ENCODE results near the gene CCDC61. TPM values are rescaled to one million over a fixed set of nuclear protein-coding genes. Genes with fewer than 3 reads are reported as not detected.

Gene CCDC61
- total RNA-seq, 3 donors from 2014 or later (not counting 1 experiment from before 2014, with no cell fraction given), result 10.6 to 16.9 (median 14.6) TPM

DNA sequence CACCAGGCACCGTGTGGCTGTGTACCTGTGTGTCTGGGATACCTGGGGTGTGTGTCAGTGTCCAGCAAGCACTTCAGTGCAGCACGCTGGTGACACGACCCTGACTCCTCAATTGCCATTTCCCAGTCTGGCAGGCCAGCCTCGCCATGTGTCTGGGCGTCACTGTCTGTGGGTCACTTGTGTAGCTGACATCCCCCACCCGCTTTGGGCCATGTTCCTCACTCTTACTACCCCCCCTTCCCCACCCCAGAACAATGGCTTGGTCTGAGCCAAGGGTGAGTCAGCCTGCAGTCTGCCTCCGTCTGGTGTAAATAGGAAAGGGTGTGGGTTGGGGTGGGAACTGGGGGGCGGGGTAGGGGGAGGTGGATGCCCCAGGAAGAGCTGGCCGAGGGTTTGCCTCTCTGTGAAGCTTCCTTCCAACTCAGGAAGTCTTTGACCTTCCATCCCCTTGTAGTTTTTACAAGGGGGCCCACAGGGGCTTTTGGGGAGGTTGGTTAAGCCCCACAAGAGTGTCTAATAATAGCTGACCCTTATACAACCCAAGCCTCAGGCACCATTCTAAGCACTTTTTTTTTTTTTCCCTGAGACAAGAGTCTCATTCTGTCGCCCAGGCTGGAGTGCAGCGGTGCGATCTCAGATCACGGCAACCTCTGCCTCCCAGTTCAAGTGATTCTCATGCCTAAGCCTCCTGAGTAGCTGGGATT is 39.2 kb upstream of the CCDC61 start:
- Mint-ChIP-seq H3K4me3 (no peak overlapping the region), H3K9me3 (no peaks in the 10 kb centered on the region), H3K27me3 (ENCODE audit: low read depth in 2 of 2) (peaks cover 28 to 34% of the 10 kb centered on the region in 2 donors), H3K36me3 (no peaks in the 10 kb centered on the region), H3K27ac (no peak overlapping the region), H3K4me1 (peaks cover 4 to 11% of the 10 kb centered on the region in 2 donors)
- ATAC-seq (no peak), DNase-seq (no peak)
- intact Hi-C loops (cut with micrococcal nuclease), result no loop called here
- Histone ChIP-seq H3K4me3 (ENCODE audit: low read length) (no peak overlapping the region), H3K9me3 (ENCODE audit: control insufficient read depth, insufficient read depth, low read length) (peaks cover 11% of the 10 kb centered on the region), H3K4me1 (ENCODE audit: control insufficient read depth, insufficient read depth, low read length) (peaks cover 10% of the 10 kb centered on the region), H3K27ac (ENCODE audit: low read length) (no peak overlapping the region), H3K36me3 (ENCODE audit: control insufficient read depth, insufficient read depth, low read length) (no peaks in the 10 kb centered on the region), H3K27me3 (ENCODE audit: control insufficient read depth, insufficient read depth, low read length) (peaks cover 7% of the 10 kb centered on the region)
- WGBS (ENCODE audit: insufficient coverage), result 56% methylated on average over 10 of the region's 13 CpGs
- TF ChIP-seq, protein P1, sequence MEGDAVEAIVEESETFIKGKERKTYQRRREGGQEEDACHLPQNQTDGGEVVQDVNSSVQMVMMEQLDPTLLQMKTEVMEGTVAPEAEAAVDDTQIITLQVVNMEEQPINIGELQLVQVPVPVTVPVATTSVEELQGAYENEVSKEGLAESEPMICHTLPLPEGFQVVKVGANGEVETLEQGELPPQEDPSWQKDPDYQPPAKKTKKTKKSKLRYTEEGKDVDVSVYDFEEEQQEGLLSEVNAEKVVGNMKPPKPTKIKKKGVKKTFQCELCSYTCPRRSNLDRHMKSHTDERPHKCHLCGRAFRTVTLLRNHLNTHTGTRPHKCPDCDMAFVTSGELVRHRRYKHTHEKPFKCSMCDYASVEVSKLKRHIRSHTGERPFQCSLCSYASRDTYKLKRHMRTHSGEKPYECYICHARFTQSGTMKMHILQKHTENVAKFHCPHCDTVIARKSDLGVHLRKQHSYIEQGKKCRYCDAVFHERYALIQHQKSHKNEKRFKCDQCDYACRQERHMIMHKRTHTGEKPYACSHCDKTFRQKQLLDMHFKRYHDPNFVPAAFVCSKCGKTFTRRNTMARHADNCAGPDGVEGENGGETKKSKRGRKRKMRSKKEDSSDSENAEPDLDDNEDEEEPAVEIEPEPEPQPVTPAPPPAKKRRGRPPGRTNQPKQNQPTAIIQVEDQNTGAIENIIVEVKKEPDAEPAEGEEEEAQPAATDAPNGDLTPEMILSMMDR (IDR thresholded peaks at IDR 0.05), result no peak

DNA sequence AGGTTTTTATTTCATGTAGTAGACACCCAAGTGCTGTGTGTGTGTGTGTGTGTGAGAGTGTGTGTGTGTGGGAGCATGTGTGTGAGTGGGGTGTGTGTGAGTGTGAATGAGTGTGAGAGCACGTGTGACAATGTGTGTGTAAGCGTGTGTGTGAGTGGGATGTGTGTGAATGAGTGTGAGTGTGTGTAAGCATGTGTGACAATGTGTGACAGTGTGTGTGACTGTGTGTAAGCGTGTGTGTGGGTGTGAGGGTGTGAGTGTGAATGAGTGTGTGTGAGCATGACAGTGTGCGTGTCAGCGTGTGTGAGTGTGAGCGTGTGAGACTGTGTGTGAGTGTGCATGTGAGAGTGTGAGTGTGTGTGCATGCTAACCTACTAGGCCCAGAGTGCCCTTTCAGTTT is 36.9 kb upstream of the CCDC61 start:
- Mint-ChIP-seq H3K4me3 (no peak overlapping the region), H3K27ac (no peak overlapping the region)

DNA sequence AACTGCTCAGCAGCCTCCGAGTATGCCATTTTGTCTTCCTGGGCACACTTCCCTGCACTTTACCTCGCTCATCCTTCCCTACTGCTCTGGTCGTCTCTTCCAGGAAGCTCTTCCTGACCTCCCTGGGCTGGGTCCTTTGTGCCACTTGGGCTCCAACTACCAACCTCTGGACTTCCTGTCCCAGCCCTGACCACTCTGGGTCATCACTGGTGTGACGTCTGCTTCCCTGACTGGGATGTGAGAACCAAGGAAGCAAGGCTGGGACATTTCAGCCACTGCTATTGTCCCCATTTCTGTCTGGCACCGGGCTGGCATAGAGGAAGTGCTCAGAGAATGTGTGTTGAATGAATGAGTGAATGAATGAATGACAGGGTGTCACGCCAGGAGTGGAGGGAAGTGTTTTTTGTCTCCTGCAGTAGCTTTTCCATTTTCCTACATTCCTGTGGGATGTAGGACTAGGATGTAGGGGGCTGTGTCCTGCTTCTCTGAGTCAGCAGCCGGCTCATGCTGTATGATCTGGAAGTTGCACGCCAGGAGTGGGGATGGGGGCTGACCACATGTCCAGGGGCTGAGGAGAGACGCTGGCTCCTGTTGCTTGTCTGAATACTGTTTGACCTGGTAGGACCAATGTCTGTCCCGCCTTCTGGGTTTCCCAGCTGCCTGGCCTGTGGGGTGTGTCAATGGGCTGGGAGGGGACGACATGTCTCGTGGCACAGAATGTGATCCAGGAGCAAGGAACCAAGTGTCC is 36.3 kb upstream of the CCDC61 start:
- H3K36me3 ChIP-seq (ENCODE audit: control insufficient read depth, insufficient read depth, low read length), result no peaks in the 10 kb centered on the region
- no peaks in the 10 kb centered on the region for H3K9me3 Mint-ChIP-seq
- H3K27me3 Mint-ChIP-seq (ENCODE audit: low read depth in 2 of 2), result peaks cover 34 to 53% of the 10 kb centered on the region in 2 donors
- no peaks in the 10 kb centered on the region for H3K27me3 ChIP-seq (ENCODE audit: control insufficient read depth, insufficient read depth, low read length)
- no peak overlapping the region for H3K4me3 Mint-ChIP-seq
- intact Hi-C loops (cut with micrococcal nuclease), result no loop called here
- 64% methylated on average over 12 of the region's 12 CpGs for WGBS (ENCODE audit: insufficient coverage)
- H3K27ac ChIP-seq (ENCODE audit: low read length), result no peak overlapping the region
- no peaks in the 10 kb centered on the region for H3K36me3 Mint-ChIP-seq
- no peaks in the 10 kb centered on the region for H3K9me3 ChIP-seq (ENCODE audit: control insufficient read depth, insufficient read depth, low read length)
- H3K4me1 Mint-ChIP-seq, result peaks cover 0 to 5% of the 10 kb centered on the region in 2 donors
- no peak overlapping the region for H3K4me3 ChIP-seq (ENCODE audit: low read length)
- H3K4me1 ChIP-seq (ENCODE audit: control insufficient read depth, insufficient read depth, low read length), result no peaks in the 10 kb centered on the region
- TF ChIP-seq, protein P1 (IDR thresholded peaks at IDR 0.05), result no peak
- ATAC-seq (no peak), DNase-seq (no peak)
- H3K27ac Mint-ChIP-seq, result no peak overlapping the region

More for the DNA sequence above, 36.9 kb upstream of the CCDC61 start:
- no peaks in the 10 kb centered on the region for H3K9me3 ChIP-seq (ENCODE audit: control insufficient read depth, insufficient read depth, low read length)
- peaks cover under 1% of the 10 kb centered on the region for H3K4me1 ChIP-seq (ENCODE audit: control insufficient read depth, insufficient read depth, low read length)
- H3K36me3 ChIP-seq (ENCODE audit: control insufficient read depth, insufficient read depth, low read length), result no peaks in the 10 kb centered on the region
- H3K36me3 Mint-ChIP-seq, result no peaks in the 10 kb centered on the region
- ATAC-seq (no peak), DNase-seq (no peak)
- H3K27me3 ChIP-seq (ENCODE audit: control insufficient read depth, insufficient read depth, low read length), result no peaks in the 10 kb centered on the region
- H3K27ac ChIP-seq (ENCODE audit: low read length), result no peak overlapping the region
- TF ChIP-seq, protein P1 (IDR thresholded peaks at IDR 0.05), result no peak
- peaks cover 1 to 7% of the 10 kb centered on the region in 2 donors for H3K4me1 Mint-ChIP-seq
- peaks cover 36 to 46% of the 10 kb centered on the region in 2 donors for H3K27me3 Mint-ChIP-seq (ENCODE audit: low read depth in 2 of 2)
- H3K4me3 ChIP-seq (ENCODE audit: low read length), result no peak overlapping the region
- no peaks in the 10 kb centered on the region for H3K9me3 Mint-ChIP-seq
- 89% methylated on average over 6 of the region's 6 CpGs for WGBS (ENCODE audit: insufficient coverage)
- intact Hi-C loops (cut with micrococcal nuclease), result no loop called here

Measured in natural killer cell (primary cell).